Neuronal stem cell (in vitro differentiated cells): Measurements from ENCODE around the gene HEPH.
"Not testable (repeated sequence)": the region's sequence is repeated elsewhere in the genome, so short reads cannot be mapped to it uniquely, and the experiment has no call there.

ENCODE experiments used
- DNase-seq: peaks from one replicate; pipeline ENCODE4 v3.0.0-alpha.2; 2013; ENCODE audit warnings: low spot score
- H2AFZ ChIP-seq: one replicate; pipeline ENCODE4 v1.6.1; 2013; ENCODE audit warnings: mild to moderate bottlenecking, low read length, inconsistent platforms
- H2AK5ac ChIP-seq: 2 replicates; pipeline ENCODE4 v1.6.1; 2013; ENCODE audit warnings: low read depth, mild to moderate bottlenecking, inconsistent platforms, low read length, moderate library complexity, mixed read lengths
- H2BK120ac ChIP-seq: 2 replicates; pipeline ENCODE4 v1.6.1; 2013; ENCODE audit warnings: low read depth, mild to moderate bottlenecking, inconsistent platforms, low read length, moderate library complexity, mixed read lengths
- H2BK12ac ChIP-seq: one replicate; pipeline ENCODE4 v1.6.1; 2013; ENCODE audit warnings: low read length, inconsistent platforms
- H2BK15ac ChIP-seq: 2 replicates; pipeline ENCODE4 v1.6.1; 2013; ENCODE audit warnings: mild to moderate bottlenecking, low read length, inconsistent platforms, mixed read lengths
- H2BK5ac ChIP-seq: one replicate; pipeline ENCODE4 v1.6.1; 2013; ENCODE audit warnings: inconsistent platforms, mild to moderate bottlenecking, low read length, moderate library complexity
- H3K14ac ChIP-seq: one replicate; pipeline ENCODE4 v1.6.1; 2013; ENCODE audit warnings: low read length, inconsistent platforms
- H3K18ac ChIP-seq: 2 replicates; pipeline ENCODE4 v1.6.1; 2013; ENCODE audit warnings: low read length, inconsistent platforms
- H3K23ac ChIP-seq: 2 replicates; pipeline ENCODE4 v1.6.1; 2013; ENCODE audit warnings: low read depth, mild to moderate bottlenecking, mixed read lengths, low read length, inconsistent platforms; ENCODE audit not compliant: poor library complexity
- H3K27ac ChIP-seq: replicated peaks from 3 replicates; pipeline ENCODE4 v1.5.1; 2013; ENCODE audit warnings: low read length, inconsistent platforms
- H3K27me3 ChIP-seq, 3 experiments: 2 replicates each; pipeline ENCODE4 v1.6.1; 2013; ENCODE audit warnings: low read length in 3 of 3, mild to moderate bottlenecking in 2 of 3, inconsistent platforms in 1 of 3, low read depth in 1 of 3, mixed read lengths in 1 of 3, moderate library complexity in 1 of 3; ENCODE audit not compliant: control insufficient read depth in 3 of 3, insufficient read depth in 3 of 3
- H3K36me3 ChIP-seq, 2 donors: replicated peaks in 1 of 2; 2 replicates each; pipeline ENCODE4 v1.6.1; 2013; ENCODE audit warnings: low read length in 2 of 2; ENCODE audit not compliant: control insufficient read depth in 2 of 2, insufficient read depth in 2 of 2
- H3K4ac ChIP-seq: 2 replicates; pipeline ENCODE4 v1.6.1; 2013; ENCODE audit warnings: inconsistent platforms, mild to moderate bottlenecking, low read length, moderate library complexity
- H3K4me1 ChIP-seq, 2 donors: 1 replicate in 1 of 2; 2 replicates in 1 of 2; pipeline ENCODE4 v1.6.1; 2013; ENCODE audit warnings: low read length in 2 of 2, low read depth in 1 of 2; ENCODE audit not compliant: control insufficient read depth in 2 of 2, insufficient read depth in 1 of 2
- H3K4me2 ChIP-seq: one replicate; pipeline ENCODE4 v1.6.1; 2013; ENCODE audit warnings: mild to moderate bottlenecking, low read length, inconsistent platforms; ENCODE audit not compliant: insufficient read depth, poor library complexity, severe bottlenecking
- H3K4me3 ChIP-seq, 2 donors: 2 replicates each; pipeline ENCODE4 v1.5.1; 2013; ENCODE audit warnings: low read length in 2 of 2, mild to moderate bottlenecking in 2 of 2, inconsistent platforms in 1 of 2, moderate library complexity in 1 of 2
- H3K79me1 ChIP-seq: one replicate; pipeline ENCODE4 v1.6.1; 2013; ENCODE audit warnings: low read depth, mild to moderate bottlenecking, inconsistent platforms, low read length, moderate library complexity
- H3K9ac ChIP-seq: one replicate; pipeline ENCODE4 v1.6.1; 2013; ENCODE audit warnings: mild to moderate bottlenecking, low read depth, low read length, inconsistent platforms; ENCODE audit not compliant: poor library complexity
- H3K9me3 ChIP-seq, 2 donors: replicated peaks in 1 of 2; 2 replicates each; pipeline versions ENCODE3 to v1.6.1; 2013; ENCODE audit warnings: low read length in 2 of 2, mild to moderate bottlenecking in 2 of 2, inconsistent platforms in 1 of 2, low read depth in 1 of 2, mixed read lengths in 1 of 2, moderate library complexity in 1 of 2; ENCODE audit not compliant: control insufficient read depth in 2 of 2, insufficient read depth in 1 of 2
- H4K8ac ChIP-seq: one replicate; pipeline ENCODE4 v1.6.1; 2013; ENCODE audit warnings: low read depth, mild to moderate bottlenecking, inconsistent platforms, low read length, moderate library complexity
- H4K91ac ChIP-seq: one replicate; pipeline ENCODE4 v1.6.1; 2013; ENCODE audit warnings: low read length, low read depth, mild to moderate bottlenecking, inconsistent platforms; ENCODE audit not compliant: poor library complexity
- WGBS, 2 donors: extraction: QIAGEN DNeasy Blood & Tissue Kit; methylation state at CpG; one replicate each; pipeline ENCODE4 v1.1.7; 2013; ENCODE audit warnings: missing lambda C conversion rate in 2 of 2, mixed read lengths in 1 of 2; ENCODE audit not compliant: insufficient read length in 2 of 2, insufficient replicate concordance in 1 of 2; ENCODE audit errors: extremely low coverage in 2 of 2; 5-methylcytosine and 5-hydroxymethylcytosine counted together

HEPH gene

GRCh38 chrX:66126662-66127061 lies 37.4 kb upstream of the HEPH start:
- Histone ChIP-seq H3K4me3 (no peak overlapping the region), H3K4me2 (no peak overlapping the region), H4K91ac (no peak overlapping the region), H3K36me3 (no peaks in the 10 kb centered on the region), H2AFZ (no peak overlapping the region), H3K9ac (no peak overlapping the region), H2BK120ac (no peak overlapping the region), H3K23ac (no peak overlapping the region), H3K18ac (no peak overlapping the region), H2BK12ac (no peak overlapping the region), H4K8ac (no peak overlapping the region), H3K27me3 (no peaks in the 10 kb centered on the region), H3K4me1 (no peaks in the 10 kb centered on the region), H3K79me1 (no peaks in the 10 kb centered on the region), H2AK5ac (no peak overlapping the region), H3K27ac (no peak overlapping the region), H2BK15ac (no peak overlapping the region), H3K9me3 (no peaks in the 10 kb centered on the region), H3K4ac (no peak overlapping the region), H3K14ac (no peak overlapping the region), H2BK5ac (no peak overlapping the region)
- no peak for DNase-seq
- WGBS, 2 donors, result no CpG with 5 or more reads among the region's 3 CpGs

- no peak overlapping the region for H3K4me3 ChIP-seq
- no peak overlapping the region for H3K18ac ChIP-seq
- H2BK120ac ChIP-seq, result no peak overlapping the region
- H2BK15ac ChIP-seq, result no peak overlapping the region
- H3K23ac ChIP-seq, result no peak overlapping the region
- no peaks in the 10 kb centered on the region for H3K79me1 ChIP-seq
- no peak overlapping the region for H3K4ac ChIP-seq
- H4K91ac ChIP-seq, result no peak overlapping the region
- no peak overlapping the region for H4K8ac ChIP-seq
- no peaks in the 10 kb centered on the region for H3K4me1 ChIP-seq
- no peak overlapping the region for H3K27ac ChIP-seq
- no peak overlapping the region for H3K4me2 ChIP-seq
- no peak overlapping the region for H2BK12ac ChIP-seq
- H3K9ac ChIP-seq, result no peak overlapping the region
- H2AFZ ChIP-seq, result no peak overlapping the region
- H3K9me3 ChIP-seq, result no peaks in the 10 kb centered on the region
- H3K27me3 ChIP-seq, result no peaks in the 10 kb centered on the region
- H2AK5ac ChIP-seq, result no peak overlapping the region
- H2BK5ac ChIP-seq, result no peak overlapping the region
- no peak overlapping the region for H3K14ac ChIP-seq
- DNase-seq, result no peak
- no peaks in the 10 kb centered on the region for H3K36me3 ChIP-seq
These were observed 33.6 kb upstream of the HEPH start for GRCh38 chrX:66130469-66130868.

- not testable (repeated sequence) for H2BK15ac ChIP-seq, H2BK5ac ChIP-seq, H3K9ac ChIP-seq, H3K4me2 ChIP-seq, H3K4me1 ChIP-seq, H3K4ac ChIP-seq, H3K9me3 ChIP-seq, H3K14ac ChIP-seq, H2BK120ac ChIP-seq, DNase-seq, H3K27ac ChIP-seq, H2BK12ac ChIP-seq, H3K18ac ChIP-seq, H2AK5ac ChIP-seq, H3K27me3 ChIP-seq, H3K4me3 ChIP-seq, H4K91ac ChIP-seq, H2AFZ ChIP-seq, H3K36me3 ChIP-seq, H3K79me1 ChIP-seq, H3K23ac ChIP-seq, H4K8ac ChIP-seq
- 100% methylated on average over 1 of the region's 4 CpGs; no CpG with 5 or more reads in 1 of the 2 donors for WGBS, 2 donors
These were observed 28.8 kb upstream of the HEPH start for GRCh38 chrX:66135284-66135683.

GRCh38 chrX:66142351-66142750 lies 21.7 kb upstream of the HEPH start:
- Histone ChIP-seq H3K27me3 (no peaks in the 10 kb centered on the region), H4K8ac (no peak overlapping the region), H3K9ac (no peak overlapping the region), H2BK5ac (no peak overlapping the region), H2AK5ac (no peak overlapping the region), H3K9me3 (no peaks in the 10 kb centered on the region), H3K4ac (no peak overlapping the region), H3K18ac (no peak overlapping the region), H2BK120ac (no peak overlapping the region), H3K23ac (no peak overlapping the region), H3K27ac (no peak overlapping the region), H2AFZ (no peak overlapping the region), H3K4me1 (no peaks in the 10 kb centered on the region), H3K14ac (no peak overlapping the region), H3K36me3 (no peaks in the 10 kb centered on the region), H2BK12ac (no peak overlapping the region), H3K4me2 (no peak overlapping the region), H3K79me1 (no peaks in the 10 kb centered on the region), H2BK15ac (no peak overlapping the region), H3K4me3 (no peak overlapping the region), H4K91ac (no peak overlapping the region)
- no peak for DNase-seq
- no CpG with 5 or more reads among the region's 1 CpG for WGBS, 2 donors
